AG09319 (cell line): ENCODE results near the gene SAMD10.

Source experiments
- DNase-seq: peaks from one replicate; pipeline ENCODE4 v3.0.0-alpha.2; 2010; ENCODE audit warnings: low read depth; ENCODE audit errors: extremely low read depth
- TF ChIP-seq, protein P1 (sequence below): IDR thresholded peaks from 2 replicates; pipeline ENCODE4 v1.5.1; 2011; ENCODE audit warnings: low read depth, mild to moderate bottlenecking, inconsistent platforms, low read length, moderate library complexity

The SAMD10 gene

DNA sequence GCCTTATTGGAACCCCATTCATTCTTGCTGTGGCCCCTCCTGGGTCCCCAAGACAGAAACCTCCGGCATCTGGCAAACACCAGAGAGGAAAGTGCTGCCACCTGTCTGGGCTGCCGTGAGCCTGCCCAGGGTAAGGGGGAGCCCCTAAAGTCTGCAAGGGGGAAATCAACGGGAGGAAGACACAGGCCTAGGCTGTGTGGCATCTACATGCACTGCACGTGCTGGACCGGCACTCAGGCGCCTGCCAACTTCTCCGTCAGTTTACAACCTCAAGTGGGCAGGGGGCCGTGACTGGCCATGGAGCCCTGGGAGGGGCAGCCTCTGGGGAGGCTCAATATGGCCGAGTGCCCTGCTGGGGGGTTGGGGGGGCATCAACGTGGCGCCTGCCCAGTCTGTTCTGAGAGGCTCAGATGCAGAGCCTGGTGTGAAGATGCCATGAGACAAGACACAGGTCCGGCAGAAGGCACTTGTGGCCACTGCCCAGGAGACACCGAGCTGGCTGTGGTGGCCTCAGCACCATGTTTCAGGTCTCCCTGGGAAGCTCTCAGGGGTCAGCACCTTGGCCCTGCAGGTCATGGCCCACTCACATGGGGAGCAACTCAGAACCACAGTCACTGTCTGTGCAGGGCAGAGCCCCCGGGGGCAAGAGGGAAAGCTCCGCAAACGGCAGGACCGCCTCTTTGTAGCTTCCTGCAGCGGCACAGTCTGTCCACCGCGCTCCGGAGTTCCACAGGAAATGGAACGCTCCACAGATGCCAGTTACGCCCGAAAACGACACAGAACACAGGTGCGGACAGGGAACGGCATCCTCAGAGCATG is 31.6 kb downstream of the SAMD10 start:
- no peak for DNase-seq
- TF ChIP-seq, protein P1, sequence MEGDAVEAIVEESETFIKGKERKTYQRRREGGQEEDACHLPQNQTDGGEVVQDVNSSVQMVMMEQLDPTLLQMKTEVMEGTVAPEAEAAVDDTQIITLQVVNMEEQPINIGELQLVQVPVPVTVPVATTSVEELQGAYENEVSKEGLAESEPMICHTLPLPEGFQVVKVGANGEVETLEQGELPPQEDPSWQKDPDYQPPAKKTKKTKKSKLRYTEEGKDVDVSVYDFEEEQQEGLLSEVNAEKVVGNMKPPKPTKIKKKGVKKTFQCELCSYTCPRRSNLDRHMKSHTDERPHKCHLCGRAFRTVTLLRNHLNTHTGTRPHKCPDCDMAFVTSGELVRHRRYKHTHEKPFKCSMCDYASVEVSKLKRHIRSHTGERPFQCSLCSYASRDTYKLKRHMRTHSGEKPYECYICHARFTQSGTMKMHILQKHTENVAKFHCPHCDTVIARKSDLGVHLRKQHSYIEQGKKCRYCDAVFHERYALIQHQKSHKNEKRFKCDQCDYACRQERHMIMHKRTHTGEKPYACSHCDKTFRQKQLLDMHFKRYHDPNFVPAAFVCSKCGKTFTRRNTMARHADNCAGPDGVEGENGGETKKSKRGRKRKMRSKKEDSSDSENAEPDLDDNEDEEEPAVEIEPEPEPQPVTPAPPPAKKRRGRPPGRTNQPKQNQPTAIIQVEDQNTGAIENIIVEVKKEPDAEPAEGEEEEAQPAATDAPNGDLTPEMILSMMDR, result no peak

DNA sequence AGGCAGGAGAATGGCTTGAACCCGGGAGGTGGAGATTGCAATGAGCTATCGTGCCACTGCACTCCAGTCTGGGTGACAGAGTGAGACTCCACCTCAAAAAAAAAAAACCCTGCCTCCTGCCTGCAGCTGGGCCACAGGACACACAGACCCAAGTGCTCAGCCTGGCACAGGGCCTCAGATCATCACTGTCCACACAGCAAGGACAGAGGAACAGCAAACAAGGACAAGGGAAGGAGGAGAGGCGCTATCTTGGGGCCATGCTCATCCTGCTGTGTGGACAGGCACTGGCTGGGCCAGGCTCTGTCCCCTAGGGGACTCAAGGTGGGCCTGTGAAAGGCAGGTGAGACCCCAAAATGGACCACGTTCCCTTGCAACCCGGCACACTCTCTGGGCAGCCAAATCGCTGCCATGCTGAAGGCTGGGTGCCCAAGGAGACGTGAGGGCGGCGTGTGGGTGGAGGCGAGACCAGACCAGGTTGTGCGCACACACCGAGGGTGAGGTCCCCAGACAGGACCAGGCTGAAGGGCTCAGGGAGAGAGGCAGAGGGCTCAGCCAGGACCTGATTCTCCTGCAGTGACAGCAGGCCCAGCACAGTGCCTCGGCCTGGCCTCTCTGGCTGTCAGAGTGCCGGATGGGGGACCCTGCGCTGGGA is 32.3 kb downstream of the SAMD10 start:
- TF ChIP-seq, protein P1, result no peak
- no peak for DNase-seq

DNA sequence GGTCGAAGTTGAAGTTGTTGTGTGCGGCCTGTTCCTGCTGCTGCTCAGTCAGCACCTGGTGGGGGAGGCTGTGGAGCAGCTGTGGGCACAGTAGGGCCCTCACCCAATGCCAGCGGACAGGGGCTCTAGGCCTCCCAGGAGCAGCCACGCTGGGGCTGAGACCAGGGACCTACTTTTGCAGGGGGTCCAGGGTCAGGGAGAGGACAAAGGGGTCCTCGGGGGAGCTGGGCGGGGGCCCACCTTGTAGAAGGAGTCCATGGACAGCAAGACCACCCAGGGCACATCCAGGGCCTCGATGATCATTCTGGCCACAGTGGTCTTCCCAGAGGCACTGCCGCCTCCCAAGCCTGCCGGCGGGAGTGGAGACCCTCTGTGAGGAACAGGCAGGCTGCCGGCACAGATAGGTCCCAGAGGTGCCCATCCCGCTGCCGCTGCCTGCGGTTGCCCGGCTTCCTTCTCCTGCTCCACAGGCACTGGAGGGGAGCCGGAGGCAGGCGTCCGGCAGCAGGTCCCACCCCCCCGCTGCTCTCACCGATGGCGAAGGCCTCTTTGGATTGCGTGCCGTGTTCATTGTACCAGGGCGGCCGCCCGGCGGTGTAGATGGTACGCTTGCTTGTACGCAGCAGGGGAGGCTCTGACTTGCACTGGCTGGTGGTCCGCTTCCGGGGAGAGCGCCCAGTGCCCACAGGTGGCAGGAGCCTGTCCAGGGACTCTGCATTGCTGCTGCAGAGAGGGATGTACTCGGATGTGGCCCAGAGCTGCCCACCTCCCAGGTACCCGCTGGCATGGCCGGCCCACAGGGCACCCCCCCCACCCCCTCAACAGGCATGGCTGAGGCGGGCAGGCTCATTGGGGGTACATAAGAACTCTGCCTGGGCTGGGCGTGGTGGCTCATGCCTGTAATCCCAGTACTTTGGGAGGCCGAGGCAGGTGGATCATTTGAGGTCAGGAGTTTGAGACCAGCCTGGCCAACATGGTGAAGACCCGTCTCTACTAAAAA is 33.2 kb downstream of the SAMD10 start:
- DNase-seq, result no peak

DNA sequence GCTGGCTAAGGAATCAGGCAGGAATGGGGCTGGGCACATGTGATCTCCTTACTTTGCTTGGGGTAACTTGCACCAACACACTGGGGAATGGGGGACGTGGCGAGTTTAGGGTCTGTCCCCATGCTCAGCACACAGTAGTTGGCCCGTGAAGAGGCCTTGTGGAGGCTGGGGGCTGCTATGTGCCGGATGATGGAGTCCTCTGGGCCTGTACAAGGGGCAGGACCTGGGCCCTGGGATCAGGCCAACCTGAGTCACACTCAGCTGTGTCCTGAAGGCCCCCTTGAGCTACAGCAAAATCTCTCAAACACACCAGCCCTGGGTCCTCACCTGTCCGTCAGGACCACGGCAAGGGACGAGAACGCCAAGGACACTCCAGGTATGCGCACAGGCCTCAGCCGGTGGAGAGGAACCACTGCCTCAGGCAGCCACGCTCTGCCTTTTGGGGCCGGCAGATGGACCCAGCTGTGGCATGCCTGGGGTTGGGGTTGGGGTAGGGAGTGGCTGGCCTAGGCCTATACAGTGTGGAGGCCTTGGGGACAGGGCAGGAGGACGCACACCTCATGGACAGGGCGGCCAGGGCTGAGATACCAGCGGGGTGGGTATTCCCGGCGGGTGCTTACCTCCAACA is 34.3 kb downstream of the SAMD10 start:
- no peak for DNase-seq
- TF ChIP-seq, protein P1, result no peak

More for the DNA sequence above, 33.2 kb downstream of the SAMD10 start:
- TF ChIP-seq, protein P1, result no peak

DNA sequence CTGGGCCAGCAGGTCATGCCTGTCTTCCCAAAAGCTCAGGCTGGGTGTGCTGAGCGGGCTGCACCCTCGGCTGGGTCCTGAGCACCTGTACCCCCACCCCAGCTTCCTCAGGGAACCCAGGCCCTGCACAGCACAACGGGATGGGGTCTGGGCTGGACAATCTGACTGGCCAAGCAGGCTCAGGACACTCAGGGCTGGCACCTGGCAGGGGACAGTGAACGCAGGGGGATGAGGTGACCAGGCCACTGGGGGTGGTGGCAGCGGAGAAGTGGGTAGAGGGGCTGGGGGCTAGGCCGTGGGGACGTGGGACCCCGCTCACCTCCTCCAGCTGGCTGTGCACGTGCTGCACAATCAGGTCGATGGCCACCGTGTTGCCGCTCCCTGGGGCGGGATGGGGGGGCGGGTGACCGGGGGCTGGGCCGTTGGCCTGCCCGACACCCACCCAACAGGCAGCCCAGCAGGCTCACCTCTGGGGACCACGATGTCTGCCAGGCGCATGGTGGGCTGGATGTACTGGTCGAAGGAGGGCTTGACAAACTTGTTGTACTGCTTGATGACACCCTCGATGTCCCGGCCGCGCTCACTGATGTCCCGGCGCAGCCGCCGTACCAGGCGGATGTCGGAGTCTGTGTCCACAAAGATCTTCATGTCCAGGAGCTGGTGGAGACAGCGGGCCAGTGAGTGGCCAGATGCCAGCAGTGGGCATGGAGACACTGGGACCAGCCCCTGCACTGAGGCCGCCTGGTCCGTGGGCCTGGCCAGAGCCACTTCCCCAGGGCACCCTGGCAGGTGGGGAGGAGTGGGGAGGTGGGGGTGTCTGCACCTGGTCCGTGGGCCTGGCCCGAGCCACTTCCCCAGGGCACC is 35.1 kb downstream of the SAMD10 start:
- TF ChIP-seq, protein P1, result no peak
- DNase-seq, result no peak

DNA sequence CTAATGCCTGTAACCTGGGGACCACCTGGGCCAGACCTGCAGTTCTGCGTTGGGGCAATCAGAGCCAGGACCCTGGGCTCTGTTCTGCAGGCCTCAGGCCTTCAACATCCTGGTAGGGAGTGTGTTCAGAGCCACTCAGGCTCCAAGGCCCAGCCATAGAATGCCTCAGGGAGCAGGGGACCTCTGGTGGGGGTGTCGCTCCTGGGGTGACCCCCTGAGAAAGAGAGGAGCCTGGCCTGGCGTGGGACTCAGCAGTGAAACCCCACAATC is 35.7 kb downstream of the SAMD10 start:
- TF ChIP-seq, protein P1, result no peak
- DNase-seq, result no peak
